ENCODE data around the gene EPS8.

GRCh38 chr12:15601210-15601800 lies 187.9 kb downstream of the EPS8 start:
- TF ChIP-seq MAX (IDR thresholded peaks at IDR 0.05; ENCODE audit: low read depth) (no peak), CTCF (IDR thresholded peaks at IDR 0.05) (no peak), POLR2AphosphoS5 (IDR thresholded peaks at IDR 0.05; ENCODE audit: low read depth, low read length) (no peak), SMC3 (IDR thresholded peaks at IDR 0.05; ENCODE audit: low read depth, low read length) (no peak), MXI1 (IDR thresholded peaks at IDR 0.05; ENCODE audit: low read depth, low read length) (no peak)

Data from SK-N-SH (cell line).